GM06990 (cell line): ENCODE results near the gene C1QL4.
"Not testable (repeated sequence)": the region's sequence is repeated elsewhere in the genome, so short reads cannot be mapped to it uniquely, and the experiment has no call there.

Experiments used
- DNase-seq: peaks from one replicate; pipeline ENCODE4 v3.0.0-alpha.2; 2011; ENCODE audit not compliant: insufficient read length; ENCODE audit errors: extremely low read depth
- H3K27me3 ChIP-seq: replicated peaks from 2 replicates; pipeline ENCODE4 v1.6.0; 2011; ENCODE audit warnings: low read length; ENCODE audit not compliant: control insufficient read depth, insufficient read depth
- H3K36me3 ChIP-seq: 2 replicates; pipeline ENCODE4 v1.5.1; 2011; ENCODE audit warnings: low read length; ENCODE audit not compliant: control insufficient read depth, insufficient read depth
- H3K4me3 ChIP-seq: replicated peaks from 2 replicates; pipeline ENCODE4 v1.5.1; 2011; ENCODE audit warnings: low read depth, mild to moderate bottlenecking, control low read depth, low read length
- TF ChIP-seq, protein P1 (sequence below): IDR thresholded peaks from 2 replicates; pipeline ENCODE4 v1.5.1; 2011; ENCODE audit warnings: low read length, control low read depth, mild to moderate bottlenecking, inconsistent platforms; ENCODE audit not compliant: insufficient read depth, poor library complexity, severe bottlenecking

The C1QL4 gene

GRCh38 chr12:49322708-49323523 lies 14.1 kb downstream of the C1QL4 start, which contains the start of gene TROAP:
TSS of gene TROAP (plus strand) at chr12:49323255. CDS start at chr12:49323609, 354 bp downstream.
- H3K36me3 ChIP-seq = peaks cover 9% of the 10 kb centered on the region
- TF ChIP-seq, protein P1, sequence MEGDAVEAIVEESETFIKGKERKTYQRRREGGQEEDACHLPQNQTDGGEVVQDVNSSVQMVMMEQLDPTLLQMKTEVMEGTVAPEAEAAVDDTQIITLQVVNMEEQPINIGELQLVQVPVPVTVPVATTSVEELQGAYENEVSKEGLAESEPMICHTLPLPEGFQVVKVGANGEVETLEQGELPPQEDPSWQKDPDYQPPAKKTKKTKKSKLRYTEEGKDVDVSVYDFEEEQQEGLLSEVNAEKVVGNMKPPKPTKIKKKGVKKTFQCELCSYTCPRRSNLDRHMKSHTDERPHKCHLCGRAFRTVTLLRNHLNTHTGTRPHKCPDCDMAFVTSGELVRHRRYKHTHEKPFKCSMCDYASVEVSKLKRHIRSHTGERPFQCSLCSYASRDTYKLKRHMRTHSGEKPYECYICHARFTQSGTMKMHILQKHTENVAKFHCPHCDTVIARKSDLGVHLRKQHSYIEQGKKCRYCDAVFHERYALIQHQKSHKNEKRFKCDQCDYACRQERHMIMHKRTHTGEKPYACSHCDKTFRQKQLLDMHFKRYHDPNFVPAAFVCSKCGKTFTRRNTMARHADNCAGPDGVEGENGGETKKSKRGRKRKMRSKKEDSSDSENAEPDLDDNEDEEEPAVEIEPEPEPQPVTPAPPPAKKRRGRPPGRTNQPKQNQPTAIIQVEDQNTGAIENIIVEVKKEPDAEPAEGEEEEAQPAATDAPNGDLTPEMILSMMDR = no peak
- peak within 1 kb of the TSS; percentile 90 for H3K4me3 ChIP-seq
- no peaks in the 10 kb centered on the region for H3K27me3 ChIP-seq
- DNase-seq = peak; percentile 97

- Histone ChIP-seq H3K4me3 (peak overlapping the region; percentile 84), H3K27me3 (no peaks in the 10 kb centered on the region), H3K36me3 (peaks cover 8% of the 10 kb centered on the region)
- DNase-seq = no peak
- TF ChIP-seq, protein P1 = no peak
These were observed 14.7 kb downstream of the C1QL4 start for GRCh38 chr12:49322367-49322707.

- DNase-seq, H3K4me3 ChIP-seq, H3K27me3 ChIP-seq, H3K36me3 ChIP-seq: not testable (repeated sequence)
These were observed 16.4 kb downstream of the C1QL4 start for GRCh38 chr12:49320411-49321103.

DNA sequence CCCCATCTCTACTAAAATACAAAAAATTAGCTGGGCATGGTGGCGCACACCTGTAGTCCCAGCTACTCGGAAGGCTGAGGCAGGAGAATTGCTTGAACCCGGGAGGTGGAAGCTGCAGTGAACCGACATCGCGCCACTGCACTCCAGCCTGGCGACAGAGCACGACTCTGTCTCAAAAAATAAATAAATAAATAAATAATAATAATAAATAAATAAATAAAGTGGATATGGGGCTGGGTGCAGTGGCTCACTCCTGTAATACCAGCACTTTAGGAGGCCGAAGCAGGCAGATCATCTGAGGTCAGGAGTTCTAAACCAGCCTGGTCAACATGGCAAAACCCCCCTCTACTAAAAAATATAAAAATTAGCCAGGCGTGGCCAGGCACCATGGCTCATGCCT lies 19.9 kb downstream of the C1QL4 start:
- H3K4me3 ChIP-seq, DNase-seq, H3K27me3 ChIP-seq, H3K36me3 ChIP-seq: not testable (repeated sequence)

GRCh38 chr12:49314811-49315210 lies 22.2 kb downstream of the C1QL4 start:
- TF ChIP-seq, protein P1 = no peak

GRCh38 chr12:49310451-49311000 lies 26.5 kb downstream of the C1QL4 start:
- DNase-seq, H3K4me3 ChIP-seq, H3K27me3 ChIP-seq: not testable (repeated sequence)

More at GRCh38 chr12:49314811-49315210, 22.2 kb downstream of the C1QL4 start:
- no peak for DNase-seq
- no peaks in the 10 kb centered on the region for H3K36me3 ChIP-seq
- H3K27me3 ChIP-seq = no peaks in the 10 kb centered on the region
- no peak overlapping the region for H3K4me3 ChIP-seq

DNA sequence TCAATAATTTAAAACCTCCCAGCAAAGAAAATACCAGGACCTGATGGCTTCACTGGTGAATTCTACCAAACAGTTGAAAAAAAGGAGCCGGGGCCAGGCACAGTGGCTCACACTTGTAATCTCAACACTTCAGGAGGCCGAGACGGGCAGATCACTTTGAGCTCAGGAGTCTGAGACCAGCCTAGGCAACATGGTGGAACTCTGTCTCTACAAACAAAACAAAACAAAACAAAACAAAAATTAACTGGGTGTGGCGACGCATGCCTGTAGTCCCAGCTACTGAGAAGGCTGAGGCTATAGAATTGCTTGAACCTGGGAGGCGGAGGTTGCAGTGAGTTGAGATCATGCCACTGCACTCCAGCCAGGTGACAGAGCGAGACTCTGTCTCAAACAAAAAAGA lies 27.6 kb downstream of the C1QL4 start:
- Histone ChIP-seq H3K27me3 (no peaks in the 10 kb centered on the region), H3K36me3 (no peaks in the 10 kb centered on the region), H3K4me3 (no peak overlapping the region)
- DNase-seq = no peak
- TF ChIP-seq, protein P1 = no peak

More at GRCh38 chr12:49310451-49311000, 26.5 kb downstream of the C1QL4 start:
- not testable (repeated sequence) for H3K36me3 ChIP-seq
